HepG2 (cell line): ENCODE measurements around the gene ZNF771. TPM values are rescaled to one million over a fixed set of nuclear protein-coding genes. Genes with fewer than 3 reads are reported as not detected.

Source experiments
- EEA1 ChIP-seq: sonication (generic); formaldehyde crosslinking; IDR thresholded peaks from 2 replicates; pipeline ENCODE4 v1.5.1; 2020; ENCODE audit warnings: mild to moderate bottlenecking, missing genetic modification reagents, borderline replicate concordance
- EED ChIP-seq: sonication (generic); formaldehyde crosslinking; IDR thresholded peaks from 2 replicates; pipeline ENCODE4 v1.5.0; 2020; ENCODE audit warnings: mild to moderate bottlenecking, missing genetic modification reagents
- GABPB1 ChIP-seq: IDR thresholded peaks from 2 replicates; pipeline ENCODE4 v1.6.1; 2016; ENCODE audit warnings: mild to moderate bottlenecking, missing genetic modification reagents, moderate library complexity, missing compliant biosample characterization
- HOXA9 ChIP-seq: sonication (generic); formaldehyde crosslinking; IDR thresholded peaks from 2 replicates; pipeline ENCODE4 v1.8.1; 2022; ENCODE audit warnings: missing genetic modification reagents, mild to moderate bottlenecking, moderate library complexity, borderline replicate concordance
- IRF1 ChIP-seq: sonication (generic); formaldehyde crosslinking; IDR thresholded peaks from 2 replicates; pipeline ENCODE4 v1.4.0; 2020; ENCODE audit warnings: low read depth, mild to moderate bottlenecking, missing genetic modification reagents
- IRF9 ChIP-seq: sonication (generic); formaldehyde crosslinking; IDR thresholded peaks from 2 replicates; pipeline ENCODE4 v1.8.0; 2022; ENCODE audit warnings: missing genetic modification reagents, mild to moderate bottlenecking, borderline replicate concordance
- MXD3 ChIP-seq: IDR thresholded peaks from 2 replicates; pipeline ENCODE4 v1.6.1; 2016; ENCODE audit warnings: mild to moderate bottlenecking, missing biosample characterization, missing genetic modification reagents
- NONO ChIP-seq, 2 experiments: fragments of 450-650 bp in 1 of 2; sonication (generic) in 1 of 2; formaldehyde crosslinking in 1 of 2; IDR thresholded peaks in 1 of 2; conservative IDR thresholded peaks in 1 of 2; 2 replicates each; pipeline versions ENCODE4 v1.6.1 to v1.8.0; 2017 to 2022; ENCODE audit warnings: mild to moderate bottlenecking in 1 of 2, missing genetic modification reagents in 1 of 2, moderate library complexity in 1 of 2
- PCBP2 ChIP-seq: fragments of 200-400 bp; formaldehyde crosslinking; optimal IDR thresholded peaks from 2 replicates; pipeline ENCODE3; 2018; ENCODE audit warnings: low read length, low read depth; ENCODE audit not compliant: poor library complexity, severe bottlenecking
- PLRG1 ChIP-seq: fragments of 450-650 bp; conservative IDR thresholded peaks from 2 replicates; pipeline ENCODE4 v1.6.1; 2016
- RELA ChIP-seq: sonication (generic); formaldehyde crosslinking; IDR thresholded peaks from 2 replicates; pipeline ENCODE4 v1.4.0; 2020; ENCODE audit warnings: missing genetic modification reagents
- SMAD1 ChIP-seq: sonication (generic); formaldehyde crosslinking; IDR thresholded peaks from 2 replicates; pipeline ENCODE4 v1.4.0; 2020; ENCODE audit warnings: missing genetic modification reagents, low read depth, mild to moderate bottlenecking, borderline replicate concordance
- TEAD3 ChIP-seq: optimal IDR thresholded peaks from 2 replicates; pipeline ENCODE3; 2016; ENCODE audit warnings: borderline replicate concordance
- TRAFD1 ChIP-seq: sonication (generic); formaldehyde crosslinking; IDR thresholded peaks from 2 replicates; pipeline ENCODE4 v1.5.1; 2020; ENCODE audit warnings: missing genetic modification reagents, mild to moderate bottlenecking, borderline replicate concordance
- ZBTB26 ChIP-seq: IDR thresholded peaks from 2 replicates; pipeline ENCODE4 v1.6.1; 2016; ENCODE audit warnings: missing compliant biosample characterization, missing genetic modification reagents, borderline replicate concordance
- ZBTB42 ChIP-seq: sonication (generic); formaldehyde crosslinking; IDR thresholded peaks from 2 replicates; pipeline ENCODE4 v1.5.0; 2020; ENCODE audit warnings: mild to moderate bottlenecking, missing genetic modification reagents
- ZFY ChIP-seq: sonication (generic); formaldehyde crosslinking; IDR thresholded peaks from 2 replicates; pipeline ENCODE4 v1.4.0; 2020; ENCODE audit warnings: missing genetic modification reagents
- ZIK1 ChIP-seq: sonication (generic); formaldehyde crosslinking; IDR thresholded peaks from 2 replicates; pipeline ENCODE4 v1.5.0; 2020; ENCODE audit warnings: mild to moderate bottlenecking, low read depth, missing genetic modification reagents, borderline replicate concordance
- ZNF275 ChIP-seq: sonication (generic); formaldehyde crosslinking; IDR thresholded peaks from 2 replicates; pipeline ENCODE4 v1.8.0; 2022; ENCODE audit warnings: missing genetic modification reagents, mild to moderate bottlenecking, inconsistent platforms, borderline replicate concordance
- ZNF441 ChIP-seq: sonication (generic); formaldehyde crosslinking; IDR thresholded peaks from 2 replicates; pipeline ENCODE4 v1.7.0; 2021; ENCODE audit warnings: missing genetic modification reagents, borderline replicate concordance
- ZNF589 ChIP-seq: sonication (generic); formaldehyde crosslinking; conservative IDR thresholded peaks from 2 replicates; pipeline ENCODE4 v1.8.0; 2022; ENCODE audit warnings: mild to moderate bottlenecking, moderate library complexity, missing genetic modification reagents
- ZNF749 ChIP-seq: sonication (generic); formaldehyde crosslinking; IDR thresholded peaks from 2 replicates; pipeline ENCODE4 v1.8.0; 2022; ENCODE audit warnings: mild to moderate bottlenecking, missing genetic modification reagents, moderate library complexity, borderline replicate concordance
- polyA plus RNA-seq, 8 experiments: library from polyadenylated mRNA; depleted of rRNA in 3 of 8; stranded (reverse) in 7 of 8; unstranded in 1 of 8; fragments of >200 nt; fragmentation: Illumina TruSeq in 4 of 8; extraction: Trizol in 4 of 8; gene quantifications; 2 replicates each; pipeline versions ENCODE4 v1.2.1 to v1.2.3, GENCODE V29; 2011 to 2016; ENCODE audit warnings: low read depth in 4 of 8, missing spikeins in 1 of 8, mixed read lengths in 1 of 8; ENCODE audit not compliant: insufficient read depth in 1 of 8
- total RNA-seq, 5 experiments: library from RNA; depleted of rRNA; stranded (reverse); fragments of >200 nt; fragmentation: Illumina TruSeq; extraction: Trizol; gene quantifications; 2 replicates each; pipeline ENCODE4 v1.2.3, GENCODE V29; 2016; ENCODE audit warnings: low read depth in 1 of 5

Gene ZNF771
- total and polyA plus RNA-seq, 2 of the 13 experiments (the other 11 are each of a cell fraction or from before 2014, with no cell fraction given) = 5.0 to 11.8 TPM

GRCh38 chr16:30379158-30379783 lies 28.1 kb upstream of the ZNF771 start (continued):
- no peak for TF ChIP-seq IRF9
- TF ChIP-seq IRF1 = no peak
- no peak for TF ChIP-seq GABPB1
- no peak for TF ChIP-seq ZNF749
- peak; percentile 87 for TF ChIP-seq EEA1 (CRISPR knock-in tag)
- TF ChIP-seq ZIK1 = no peak
- peak; percentile 17; the same call in 1 of the 2 replicates for TF ChIP-seq ZNF441 (CRISPR knock-in tag)
- TF ChIP-seq PLRG1 = no peak
- 0 out of 2 replicates have a peak, but pooled peaks have one; percentile 53 for TF ChIP-seq TRAFD1
- TF ChIP-seq EED (CRISPR knock-in tag) = 0 out of 2 replicates have a peak, but pooled peaks have one; percentile 54
- no peak for TF ChIP-seq ZNF589 (CRISPR knock-in tag)
- TF ChIP-seq PCBP2 = no peak
- TF ChIP-seq RELA (CRISPR knock-in tag) = no peak
- no peak for TF ChIP-seq ZFY
- 0 out of 2 replicates have a peak, but pooled peaks have one; percentile 3 for TF ChIP-seq SMAD1 (CRISPR knock-in tag)
- no peak for TF ChIP-seq NONO (IDR thresholded peaks at IDR 0.05)
- no peak for TF ChIP-seq NONO (CRISPR knock-in tag; conservative IDR thresholded peaks at IDR 0.05)
- 0 out of 2 replicates have a peak, but pooled peaks have one; percentile 4 for TF ChIP-seq ZNF275 (CRISPR knock-in tag)
- TF ChIP-seq ZBTB26 (CRISPR knock-in tag) = no peak
- no peak for TF ChIP-seq MXD3 (CRISPR knock-in tag)
- no peak for TF ChIP-seq HOXA9 (CRISPR knock-in tag)
- no peak for TF ChIP-seq ZBTB42 (CRISPR knock-in tag)
- peak; percentile 16 for TF ChIP-seq TEAD3
